Dermis blood vessel endothelial cell (primary cell): ENCODE measurements around the gene DAGLA. TPM values are rescaled to one million over a fixed set of nuclear protein-coding genes. Genes with fewer than 3 reads are reported as not detected.

Experiments
- DNase-seq: peaks from one replicate; pipeline ENCODE4 v3.0.0; 2010
- total RNA-seq: library from RNA; depleted of rRNA; stranded (reverse); fragments of >200 nt; gene quantifications from 2 replicates; pipeline ENCODE4 v1.2.3, GENCODE V29; 2014

The DAGLA gene
- total RNA-seq, 1 donor from 2014 or later, result 4.4 TPM

DNA sequence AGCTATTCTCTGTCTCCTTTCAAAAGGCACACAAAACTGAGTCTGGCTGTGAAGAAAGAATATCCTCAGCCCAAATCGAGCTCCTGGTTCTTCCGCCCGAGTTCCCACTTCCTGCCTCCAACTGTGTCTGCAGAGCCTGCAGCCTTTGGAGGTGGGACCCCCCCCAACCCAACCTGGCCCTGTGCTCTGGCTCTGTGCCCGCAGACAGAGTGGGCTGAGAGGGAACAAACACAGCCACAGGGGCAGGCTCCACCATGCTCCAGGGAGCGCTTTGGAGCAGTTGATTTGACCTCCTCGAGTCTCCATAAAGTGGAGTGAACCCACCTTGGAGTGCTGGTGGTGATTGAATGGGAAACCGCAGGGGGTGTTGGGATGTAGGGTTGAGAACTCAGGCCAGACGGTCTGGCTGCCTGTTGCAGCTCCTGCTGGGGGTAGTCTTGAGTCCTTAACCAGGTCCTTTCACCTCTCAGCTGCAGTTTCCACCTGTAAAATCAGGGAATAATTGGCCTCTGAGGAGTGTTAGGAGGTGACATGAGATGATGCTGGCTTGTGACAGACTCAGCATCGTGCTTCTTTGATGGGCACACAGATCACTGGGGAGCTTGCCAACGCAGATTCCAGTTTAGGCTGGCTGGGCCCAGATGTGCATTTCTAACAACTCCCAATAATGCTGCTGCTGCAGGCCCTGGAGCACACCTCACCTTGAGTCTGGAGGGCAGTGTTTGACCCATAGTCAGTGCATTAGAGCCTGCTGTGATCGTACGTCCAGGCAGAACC, 11.4 kb downstream of the DAGLA start:
- DNase-seq, result no peak

DNA sequence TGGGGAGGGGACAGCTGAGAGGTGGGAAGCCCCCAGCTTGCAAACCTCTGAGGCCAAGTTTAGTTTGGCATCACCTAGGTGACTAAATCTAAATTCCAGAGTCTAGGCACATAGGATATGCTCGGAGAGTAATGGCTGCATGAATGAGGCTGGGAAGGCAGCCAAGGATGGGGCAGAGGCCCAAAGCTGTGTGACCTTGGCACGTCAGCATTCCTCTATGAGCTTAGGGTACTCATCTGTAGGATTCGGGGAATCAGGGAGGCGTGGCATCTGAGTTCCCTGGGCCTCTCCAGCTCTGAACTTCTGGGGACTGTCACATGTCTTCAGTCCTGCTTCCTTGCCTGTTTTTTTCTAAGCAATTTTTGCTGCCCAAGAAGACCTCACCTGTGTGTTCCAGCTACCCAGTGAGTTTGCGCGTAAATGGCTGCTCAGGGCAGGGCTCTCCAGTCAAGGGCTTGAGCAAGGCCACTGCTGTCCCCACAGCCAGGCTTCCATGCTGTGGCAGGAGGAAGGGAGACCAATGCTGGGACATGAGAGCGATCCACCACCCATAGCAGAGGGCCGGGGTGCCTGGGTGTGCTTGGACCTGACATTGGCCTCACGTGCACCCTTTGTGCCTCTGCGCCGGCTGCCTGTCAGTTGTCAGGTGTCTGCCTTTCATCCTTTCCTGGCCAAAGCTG, 13.9 kb downstream of the DAGLA start:
- peak; percentile 32 for DNase-seq

DNA sequence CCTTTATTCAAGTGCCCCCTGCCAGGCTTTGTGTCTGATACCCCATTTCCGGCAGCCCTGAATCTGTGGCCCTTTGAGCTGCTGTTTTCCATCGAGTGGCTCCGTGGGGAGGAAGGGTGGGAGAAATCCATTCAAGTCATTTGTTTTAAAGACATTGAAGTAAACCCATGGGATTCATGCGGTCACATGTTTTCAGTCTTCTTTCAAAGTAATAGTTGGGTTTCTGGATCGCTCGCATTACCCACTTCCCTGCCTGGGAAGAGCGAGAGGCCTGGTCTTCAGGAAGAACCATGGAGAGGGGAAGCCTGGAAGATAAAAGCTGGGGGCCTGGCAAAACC, 14.4 kb downstream of the DAGLA start:
- no peak for DNase-seq

DNA sequence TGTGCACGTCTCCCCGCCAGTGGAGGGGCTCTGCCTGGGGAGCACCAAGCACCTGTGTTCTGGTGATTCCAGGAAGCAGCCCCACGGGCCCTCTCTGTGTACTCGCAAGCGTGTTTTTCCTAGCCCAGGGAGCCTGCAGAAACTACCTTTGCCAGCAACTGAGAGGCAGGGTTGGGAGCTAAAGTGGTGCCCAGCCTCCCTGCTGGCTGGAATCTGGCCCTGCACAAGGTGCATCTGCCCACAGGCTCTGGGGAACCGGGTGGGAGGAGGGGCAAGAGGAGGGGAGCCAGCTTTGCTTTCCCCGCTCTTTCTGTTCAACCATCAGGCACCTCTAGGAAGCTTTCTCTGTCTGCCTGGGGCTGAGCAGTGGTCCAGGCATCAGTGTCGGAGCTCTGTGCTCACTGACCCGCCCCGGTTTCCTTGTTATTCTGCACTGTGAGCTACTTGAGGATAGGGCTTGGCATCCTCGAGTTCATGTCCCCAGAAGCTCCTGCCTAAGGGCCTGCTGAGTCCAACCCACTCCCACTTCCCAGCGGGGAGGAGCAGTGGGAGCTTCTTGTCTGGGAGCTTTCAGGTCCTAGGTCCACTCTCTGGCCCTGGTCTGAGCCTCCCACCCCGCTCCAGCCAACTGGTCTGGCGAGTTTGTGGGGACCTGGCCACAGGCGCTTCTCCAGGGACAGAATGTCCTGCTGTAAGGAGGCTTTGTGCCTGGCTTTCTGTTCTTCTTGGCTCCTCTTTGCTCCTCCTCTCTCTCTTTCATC, 14.9 kb downstream of the DAGLA start:
- DNase-seq, result no peak

DNA sequence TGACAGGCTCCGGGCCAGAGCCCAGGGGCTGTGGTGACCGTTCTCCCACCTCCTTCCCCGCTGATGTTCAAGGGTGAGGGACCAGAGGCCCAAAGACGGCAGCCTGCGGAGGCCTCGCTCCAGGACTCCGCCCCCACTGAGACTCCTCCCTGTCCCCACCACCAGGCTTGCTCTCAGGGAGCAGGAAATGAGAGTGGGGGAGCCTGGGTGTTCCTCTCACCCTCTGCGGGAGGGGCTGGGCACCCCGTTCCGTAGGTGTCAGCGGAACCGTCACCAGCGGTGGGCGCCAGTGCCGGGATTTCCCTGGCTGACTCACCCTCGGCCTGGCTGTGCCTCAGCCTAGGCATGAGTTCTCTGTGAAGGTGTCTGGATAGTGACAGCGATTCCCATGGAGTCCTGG, 15.7 kb downstream of the DAGLA start:
- peak; percentile 80 for DNase-seq

DNA sequence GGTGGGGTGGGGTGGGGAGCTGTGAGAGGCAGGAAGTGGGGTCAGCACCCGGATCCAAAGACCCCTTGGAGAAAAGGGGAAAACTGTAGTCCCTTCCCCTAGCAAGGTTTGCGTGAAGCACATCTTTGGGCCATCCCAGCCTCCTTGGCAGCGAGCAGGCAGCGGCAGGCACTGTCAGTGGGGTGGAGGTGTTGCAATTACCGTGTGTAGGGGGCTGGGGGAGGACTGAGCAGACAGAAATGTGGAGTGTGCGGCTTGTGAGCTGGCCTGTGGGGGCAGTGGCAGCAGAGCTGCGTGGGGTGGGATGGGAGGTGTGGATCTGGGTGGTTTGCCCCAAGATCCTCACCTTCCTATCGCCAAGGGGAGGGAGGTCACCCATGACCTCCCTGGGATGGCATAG, 16.4 kb downstream of the DAGLA start:
- DNase-seq, result no peak

DNA sequence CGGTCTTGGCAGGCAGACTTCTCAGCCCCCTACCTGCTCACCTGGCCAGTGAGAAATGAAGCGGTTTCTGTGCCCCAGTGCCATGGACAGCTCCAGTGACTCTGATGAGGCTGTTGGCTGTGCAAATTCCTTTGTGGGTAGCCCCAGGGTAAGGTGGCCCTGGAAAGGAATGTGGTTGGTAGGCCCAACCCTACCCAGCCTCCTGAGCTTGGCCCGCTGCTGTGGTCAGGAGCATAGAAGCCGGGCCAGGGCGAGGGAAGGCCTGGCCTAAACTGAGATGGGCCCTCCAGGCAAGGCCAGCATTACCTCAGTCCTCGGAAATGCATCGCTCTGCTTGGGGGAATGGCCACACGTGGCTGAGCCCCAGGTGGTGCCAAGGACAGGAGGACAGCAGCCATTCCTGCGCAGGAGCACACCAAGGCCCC, 16.9 kb downstream of the DAGLA start:
- no peak for DNase-seq

DNA sequence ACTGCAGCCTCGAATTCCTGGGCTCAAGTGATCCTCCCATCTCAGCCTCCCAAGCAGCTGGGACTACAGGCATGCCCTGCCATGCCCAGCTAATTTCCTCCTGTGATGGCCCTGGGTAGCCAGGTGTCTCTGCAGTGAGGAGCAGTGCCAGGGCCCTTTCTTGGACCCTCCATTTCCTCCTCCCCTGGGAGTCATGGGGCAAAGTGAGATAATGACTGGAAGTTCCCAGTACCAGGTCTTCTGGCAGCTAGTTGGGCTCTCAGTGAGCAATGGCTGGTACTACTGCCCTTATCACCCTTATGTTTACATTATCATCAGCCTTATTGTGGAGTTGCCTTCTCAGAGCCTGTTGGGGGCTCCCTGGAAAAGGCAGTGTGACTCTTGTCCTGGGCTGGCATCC, 17.6 kb downstream of the DAGLA start:
- no peak for DNase-seq

DNA sequence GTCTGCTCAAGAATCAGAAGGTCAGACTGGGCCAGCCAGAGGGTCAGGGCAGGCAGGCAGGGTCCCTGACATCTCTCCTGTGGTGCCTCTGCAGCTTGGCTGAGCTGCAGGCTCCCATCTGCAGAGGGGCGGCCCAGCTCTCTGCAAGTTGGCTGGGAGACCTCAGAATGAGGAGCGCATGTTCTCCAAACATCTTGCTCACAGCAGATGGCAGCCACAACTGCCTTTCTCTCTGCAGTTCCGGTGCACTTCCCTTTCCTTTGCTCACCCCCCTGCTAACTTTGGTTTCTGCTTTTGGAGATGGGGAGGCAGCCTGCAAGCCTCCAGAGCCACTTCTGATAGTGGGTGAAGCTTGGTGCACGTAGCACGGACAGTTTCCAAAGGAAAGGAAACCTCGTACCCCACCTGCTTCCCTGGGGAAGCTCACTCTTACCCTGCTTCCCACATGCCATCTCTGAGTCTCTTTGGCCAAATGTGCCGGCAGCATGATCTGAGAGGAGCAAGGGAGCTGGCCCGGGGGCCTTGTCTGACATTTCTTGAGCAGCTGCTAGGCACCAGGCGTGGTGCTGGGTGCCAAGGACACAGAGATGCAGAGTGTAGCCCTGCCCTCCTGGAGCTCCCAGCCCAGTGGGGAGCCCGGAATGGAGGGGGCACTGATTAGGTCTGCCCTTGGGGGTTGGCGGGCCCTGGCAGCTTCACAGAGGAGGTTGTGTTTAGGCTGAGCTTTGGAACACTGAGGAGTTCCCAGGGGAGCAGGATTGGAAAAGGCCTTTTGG, 18.2 kb downstream of the DAGLA start:
- no peak for DNase-seq

DNA sequence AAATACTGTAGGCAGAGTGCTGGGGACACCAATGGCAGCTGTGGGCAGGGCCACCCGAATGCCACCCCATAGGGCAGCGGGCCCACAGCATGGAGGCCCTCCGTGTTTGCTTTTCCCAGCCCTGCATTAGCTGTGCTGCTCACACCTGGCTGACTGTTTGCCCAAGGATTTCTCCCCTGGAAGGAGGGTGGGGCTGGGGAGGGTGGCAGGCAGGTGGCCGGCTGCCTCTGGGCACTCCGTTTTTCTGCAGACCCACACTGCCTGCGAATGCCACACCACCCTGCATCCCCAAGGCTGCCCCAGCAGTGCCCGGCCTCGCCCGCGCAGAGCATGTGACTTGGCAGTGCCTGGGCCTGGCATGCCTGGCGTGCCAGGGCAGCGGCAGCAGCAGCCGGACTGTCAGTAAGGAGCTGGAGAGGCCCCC, 19.6 kb downstream of the DAGLA start:
- DNase-seq, result no peak

DNA sequence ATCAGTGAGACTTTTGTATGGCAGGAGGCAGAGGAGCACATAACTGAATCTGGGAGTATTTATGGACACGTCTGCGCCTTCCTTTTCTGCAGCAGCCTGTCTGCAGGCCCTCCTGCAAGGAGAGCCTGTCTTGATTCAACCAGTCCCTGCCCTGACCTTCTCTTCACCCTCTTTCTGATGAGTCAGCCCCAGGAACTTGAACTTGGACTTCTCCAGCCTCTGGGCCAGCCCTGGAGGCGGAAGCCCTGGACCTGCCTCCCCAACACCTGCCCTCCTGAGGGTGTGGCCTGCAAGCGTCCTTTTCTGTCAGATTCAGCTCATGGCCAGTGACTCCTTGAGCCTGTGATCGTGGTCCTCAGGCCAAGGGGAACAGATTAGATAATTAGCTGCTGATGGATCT, 20.0 kb downstream of the DAGLA start:
- peak; percentile 52 for DNase-seq

DNA sequence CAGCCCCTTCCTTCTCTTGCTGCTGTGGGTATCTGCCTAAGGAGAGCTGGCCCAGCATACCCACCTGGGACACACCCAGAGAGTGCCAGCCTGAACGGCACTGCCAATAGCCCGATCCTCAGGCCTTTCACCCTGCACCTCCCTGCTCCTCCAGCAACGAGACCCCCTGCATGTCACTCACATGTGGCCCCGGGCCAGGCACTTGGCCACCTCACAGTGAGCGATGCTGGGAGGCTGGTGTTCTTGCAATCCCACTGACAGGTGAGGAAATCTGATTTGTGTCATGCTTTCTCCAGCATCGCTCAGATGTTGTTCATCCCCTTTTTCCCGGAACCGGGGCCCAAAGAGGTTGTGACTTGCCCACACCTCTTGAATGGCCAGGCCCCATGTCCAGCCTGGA, 20.5 kb downstream of the DAGLA start:
- no peak for DNase-seq

DNA sequence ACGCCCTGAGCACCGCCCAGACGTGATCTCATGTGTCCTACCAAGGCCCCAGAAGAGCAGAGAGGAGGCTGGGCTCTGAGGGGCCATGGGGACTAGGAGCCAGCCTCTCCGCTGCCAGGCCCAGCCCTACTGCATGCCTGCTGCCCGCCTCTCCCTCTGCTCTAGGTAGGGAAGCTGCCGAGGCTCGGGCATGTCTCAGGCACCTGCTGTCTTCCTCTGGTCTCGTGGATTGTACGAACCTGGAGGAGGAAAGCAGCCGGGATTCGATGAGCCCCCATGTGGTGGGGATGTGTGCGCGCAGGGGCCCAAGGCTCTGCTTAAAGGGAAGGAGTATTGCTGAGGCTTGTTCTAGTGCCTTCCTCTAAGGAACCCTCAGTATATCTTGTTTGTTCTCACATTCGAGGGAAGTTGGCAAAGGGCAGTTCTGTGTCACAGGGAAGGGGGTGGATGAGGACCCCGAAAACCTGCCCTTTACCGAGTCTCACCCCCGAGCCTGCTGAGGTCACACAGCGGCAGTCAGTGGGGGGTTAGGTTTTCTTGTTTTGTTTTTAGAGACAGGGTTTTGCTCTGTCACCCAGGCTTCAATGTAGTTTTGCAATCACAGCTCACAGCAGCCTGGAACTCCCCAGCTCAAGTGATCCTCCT, 21.2 kb downstream of the DAGLA start:
- peak; percentile 62 for DNase-seq

DNA sequence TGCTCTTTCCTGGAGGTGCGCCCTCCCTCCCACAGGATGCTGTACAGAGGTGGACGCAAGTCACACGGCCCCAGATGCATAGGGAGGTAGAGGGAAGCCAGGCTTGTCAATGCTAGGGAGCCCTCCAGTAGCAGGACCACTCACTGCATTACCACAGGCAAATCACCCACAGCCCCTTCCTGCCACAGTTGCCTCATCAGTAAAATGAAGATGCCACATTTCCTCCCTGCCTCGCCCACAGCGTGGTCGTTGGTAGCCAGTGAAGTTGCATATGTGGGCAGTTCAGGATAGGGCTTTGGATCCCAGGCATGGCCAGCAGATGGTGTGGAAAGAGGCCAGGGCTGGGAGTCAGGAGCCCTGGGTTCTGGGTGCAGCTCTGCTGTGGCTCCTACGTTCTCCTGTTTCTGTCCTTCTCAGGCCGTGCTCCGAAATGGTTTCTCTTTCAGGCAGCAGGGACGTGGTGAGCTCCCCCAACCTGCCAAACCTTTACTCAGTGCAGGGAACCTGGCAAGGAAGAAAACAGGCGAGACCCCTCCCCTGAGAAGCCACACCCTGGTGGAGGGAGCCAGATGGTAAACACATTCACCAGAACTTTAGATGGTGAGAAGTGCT, 22.6 kb downstream of the DAGLA start:
- no peak for DNase-seq

DNA sequence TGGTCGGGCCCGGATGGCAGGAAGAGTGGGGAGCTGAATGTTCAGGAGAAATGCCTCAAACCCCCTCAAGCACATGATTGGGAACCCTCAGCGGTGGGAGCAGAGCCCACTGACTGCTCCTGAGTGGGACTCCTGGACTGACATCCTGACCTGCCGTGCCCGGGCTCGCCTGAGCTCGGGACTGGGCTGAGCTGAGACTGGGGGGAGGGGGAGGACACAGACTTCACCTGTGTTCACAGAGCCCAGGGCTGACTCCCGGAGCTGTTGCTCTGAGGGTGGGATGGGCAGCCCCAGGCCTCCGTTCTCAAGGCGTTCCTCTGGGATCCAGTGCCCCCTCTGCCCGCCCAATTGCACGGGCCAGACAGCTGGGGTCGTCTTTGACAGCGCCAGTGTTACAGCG, 24.6 kb downstream of the DAGLA start:
- no peak for DNase-seq

DNA sequence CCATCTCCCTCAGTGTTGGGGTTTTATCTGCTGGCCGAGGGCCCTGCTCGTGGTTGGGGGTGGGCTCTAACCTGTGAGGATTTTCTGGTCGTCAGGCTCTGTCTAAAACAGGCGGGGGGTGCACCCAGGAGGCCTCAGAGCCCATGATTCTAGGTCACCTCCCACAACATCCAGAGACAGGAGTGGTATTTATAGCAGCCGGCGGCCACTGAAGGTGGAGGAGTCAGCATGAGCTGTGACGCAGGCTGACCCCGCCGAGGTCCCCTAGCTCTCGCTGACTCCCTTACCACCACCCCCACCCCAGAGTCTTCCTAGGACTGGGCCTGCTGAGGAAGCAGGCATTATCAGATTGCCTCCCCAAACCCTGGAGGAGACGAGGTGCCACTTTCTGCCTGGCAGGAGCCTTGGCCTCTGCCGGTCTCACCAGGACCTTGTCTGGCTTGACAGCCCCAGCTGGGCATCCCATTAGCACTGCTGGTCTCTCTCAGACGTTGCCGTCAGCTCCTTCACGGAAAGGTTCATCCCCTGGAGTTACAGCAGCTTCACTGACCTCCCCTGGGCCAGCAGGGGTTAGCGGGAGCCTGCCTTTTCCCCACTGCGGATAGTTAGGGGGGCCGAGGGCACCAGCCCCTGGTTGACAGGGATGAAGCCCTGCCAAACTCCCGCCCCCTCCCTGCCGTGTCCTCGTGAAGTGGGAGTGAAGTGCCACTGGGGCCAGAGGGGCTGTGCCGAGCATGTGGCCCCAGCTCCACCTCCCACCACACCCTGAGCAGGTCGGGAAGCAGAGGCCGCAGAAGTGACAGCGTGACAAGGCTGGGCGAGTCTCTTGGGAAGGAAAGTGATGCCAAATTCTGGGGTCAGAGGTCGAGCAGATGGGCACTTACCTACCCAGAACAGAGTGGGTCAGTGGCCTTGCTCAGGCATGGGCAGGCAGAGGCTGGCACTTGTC, 26.5 kb downstream of the DAGLA start:
- no peak for DNase-seq

DNA sequence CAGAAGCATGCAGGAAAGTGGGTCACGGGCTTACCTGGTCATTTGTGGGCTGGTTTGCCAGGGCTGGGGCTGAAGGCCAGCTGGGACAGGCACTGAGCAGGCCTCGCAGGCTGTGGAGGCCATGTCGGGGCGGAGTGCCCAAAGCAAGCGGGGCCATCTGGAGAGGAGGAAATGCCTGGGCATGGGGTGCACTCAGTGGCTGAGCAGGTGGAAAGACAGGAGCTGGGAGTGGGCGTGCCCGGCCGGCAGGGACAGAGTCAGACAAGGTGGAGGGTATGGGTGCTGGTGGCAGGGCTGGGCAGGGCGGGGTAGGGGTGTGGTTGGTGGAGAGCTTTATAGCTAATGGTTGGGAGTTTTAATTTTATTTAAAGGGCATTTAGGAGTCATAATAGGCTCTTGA, 27.4 kb downstream of the DAGLA start:
- DNase-seq, result no peak

DNA sequence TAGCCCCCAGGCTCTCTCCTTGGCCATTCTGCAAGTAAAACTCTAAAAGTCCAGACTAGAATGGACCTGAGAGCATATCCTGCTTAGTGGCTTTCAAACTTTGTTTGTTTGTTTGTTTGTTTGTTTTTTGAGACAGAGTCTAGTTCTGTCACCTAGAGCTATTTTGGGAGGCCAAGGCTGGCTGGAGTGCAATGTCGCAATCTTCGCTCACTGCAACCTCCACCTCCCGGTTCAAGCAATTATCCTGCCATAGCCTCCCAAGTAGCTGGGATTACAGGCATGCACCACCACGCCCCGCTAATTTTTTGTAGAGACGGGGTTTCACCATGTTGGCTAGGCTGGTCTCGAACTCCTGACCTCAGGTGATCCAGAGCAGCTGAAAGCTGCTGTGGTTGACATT, 28.9 kb downstream of the DAGLA start:
- DNase-seq, result no peak

DNA sequence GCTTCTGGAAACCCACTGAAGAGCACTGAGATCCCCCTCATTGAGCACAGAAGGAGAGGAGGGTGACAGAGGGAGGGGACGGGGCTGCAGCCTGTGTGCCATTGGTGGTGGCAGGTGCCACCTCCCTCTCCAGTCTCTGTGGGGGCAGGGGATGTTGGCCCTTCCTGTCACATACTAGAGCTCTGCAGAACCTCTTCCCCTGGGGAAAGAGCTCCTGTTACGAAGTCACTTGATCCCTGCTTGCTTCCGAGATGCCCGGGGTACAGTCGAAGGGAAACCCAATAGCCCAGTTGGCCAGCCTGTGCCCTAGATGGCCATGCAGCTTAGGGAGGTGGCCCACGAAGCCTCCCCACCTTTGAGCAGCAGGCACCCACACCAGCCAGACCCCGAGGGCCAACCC, 29.4 kb downstream of the DAGLA start:
- no peak for DNase-seq

DNA sequence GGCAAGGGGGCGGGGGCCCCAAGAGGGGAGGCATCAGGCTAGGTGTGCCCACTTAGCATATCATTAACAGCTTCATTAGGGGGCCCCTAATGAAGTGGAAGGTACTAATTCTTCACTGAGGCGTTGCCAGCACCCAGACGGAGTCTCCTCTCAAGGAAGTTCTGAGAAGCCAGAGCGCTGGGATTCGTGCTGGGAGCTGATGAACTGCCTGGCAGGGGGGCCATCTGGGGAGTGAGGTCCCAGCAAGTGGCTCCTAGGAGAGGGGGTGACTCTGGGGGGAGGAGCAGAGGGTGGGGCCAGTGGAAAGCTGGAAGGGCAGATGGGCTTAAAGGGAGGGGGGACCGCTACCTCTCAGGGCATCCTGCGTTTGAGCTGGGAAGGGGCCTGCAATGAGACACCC, 29.8 kb downstream of the DAGLA start:
- DNase-seq, result no peak

DNA sequence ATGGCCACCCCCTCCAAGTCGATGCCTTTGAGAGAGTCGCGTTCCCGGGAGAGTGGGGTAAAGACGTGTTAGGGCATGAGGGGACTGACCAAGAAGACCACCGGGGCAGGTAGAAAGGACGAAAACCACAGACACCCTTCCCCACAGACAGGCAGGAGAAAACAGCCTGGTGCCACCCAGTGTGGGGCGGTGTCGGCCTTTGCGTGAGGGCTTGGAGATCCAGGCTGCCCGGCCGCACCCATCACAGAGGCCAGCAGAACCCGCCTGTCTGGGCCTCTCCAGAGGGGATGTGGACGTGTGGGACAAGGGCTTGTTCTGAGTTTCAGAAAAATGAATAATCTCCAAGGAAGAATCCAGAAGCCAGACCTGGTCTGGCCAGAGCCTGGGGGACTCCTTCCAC, 30.8 kb downstream of the DAGLA start:
- no peak for DNase-seq
